HepG2 (cell line): ENCODE data around the gene ZNF821. TPM values are rescaled to one million over a fixed set of nuclear protein-coding genes. Genes with fewer than 3 reads are reported as not detected.
A peak's percentile ranks its signal among the peaks of the same experiment; 100 is the strongest.

ENCODE experiments used
- ARID4A ChIP-seq: sonication (generic); formaldehyde crosslinking; IDR thresholded peaks from 2 replicates; pipeline ENCODE4 v1.5.0; 2020; ENCODE audit warnings: mild to moderate bottlenecking, missing genetic modification reagents, borderline replicate concordance
- ELF3 ChIP-seq: IDR thresholded peaks from 2 replicates; pipeline ENCODE4 v1.6.1; 2016; ENCODE audit warnings: missing genetic modification reagents, missing compliant biosample characterization
- KLF11 ChIP-seq: IDR thresholded peaks from 2 replicates; pipeline ENCODE4 v1.6.1; 2016; ENCODE audit warnings: missing compliant biosample characterization
- MTF1 ChIP-seq: sonication (generic); formaldehyde crosslinking; IDR thresholded peaks from 2 replicates; pipeline ENCODE4 v1.5.0; 2020; ENCODE audit warnings: missing genetic modification reagents
- ZBTB26 ChIP-seq: IDR thresholded peaks from 2 replicates; pipeline ENCODE4 v1.6.1; 2016; ENCODE audit warnings: missing compliant biosample characterization, missing genetic modification reagents, borderline replicate concordance
- ZNF441 ChIP-seq: sonication (generic); formaldehyde crosslinking; IDR thresholded peaks from 2 replicates; pipeline ENCODE4 v1.7.0; 2021; ENCODE audit warnings: missing genetic modification reagents, borderline replicate concordance
- ZNF672 ChIP-seq: sonication (generic); formaldehyde crosslinking; IDR thresholded peaks from 2 replicates; pipeline ENCODE4 v1.8.1; 2022; ENCODE audit warnings: missing genetic modification reagents
- ZNF713 ChIP-seq: sonication (generic); formaldehyde crosslinking; IDR thresholded peaks from 2 replicates; pipeline ENCODE4 v1.4.0; 2020; ENCODE audit warnings: mild to moderate bottlenecking, missing genetic modification reagents
- ZNF724P ChIP-seq: sonication (generic); formaldehyde crosslinking; IDR thresholded peaks from 2 replicates; pipeline ENCODE4 v1.8.0; 2022; ENCODE audit warnings: missing genetic modification reagents, borderline replicate concordance
- ZNF792 ChIP-seq: IDR thresholded peaks from 2 replicates; pipeline ENCODE4 v1.6.1; 2016
- ZNF891 ChIP-seq: sonication (generic); formaldehyde crosslinking; IDR thresholded peaks from 2 replicates; pipeline ENCODE4 v1.5.0; 2020; ENCODE audit warnings: mild to moderate bottlenecking, missing genetic modification reagents
- ZSCAN21 ChIP-seq: sonication (generic); formaldehyde crosslinking; IDR thresholded peaks from 2 replicates; pipeline ENCODE4 v1.8.0; 2022; ENCODE audit warnings: mild to moderate bottlenecking, missing genetic modification reagents, moderate library complexity, borderline replicate concordance
- polyA plus RNA-seq, 8 experiments: library from polyadenylated mRNA; depleted of rRNA in 3 of 8; stranded (reverse) in 7 of 8; unstranded in 1 of 8; fragments of >200 nt; fragmentation: Illumina TruSeq in 4 of 8; extraction: Trizol in 4 of 8; gene quantifications; 2 replicates each; pipeline versions ENCODE4 v1.2.1 to v1.2.3, GENCODE V29; 2011 to 2016; ENCODE audit warnings: low read depth in 4 of 8, missing spikeins in 1 of 8, mixed read lengths in 1 of 8; ENCODE audit not compliant: insufficient read depth in 1 of 8
- total RNA-seq, 5 experiments: library from RNA; depleted of rRNA; stranded (reverse); fragments of >200 nt; fragmentation: Illumina TruSeq; extraction: Trizol; gene quantifications; 2 replicates each; pipeline ENCODE4 v1.2.3, GENCODE V29; 2016; ENCODE audit warnings: low read depth in 1 of 5
- TF ChIP-seq, protein P1 (sequence below): sonication (generic); formaldehyde crosslinking; IDR thresholded peaks from 2 replicates; pipeline ENCODE4 v1.4.0; 2020; ENCODE audit warnings: missing genetic modification reagents
- TF ChIP-seq, protein P2 (sequence below): sonication (generic); formaldehyde crosslinking; IDR thresholded peaks from 2 replicates; pipeline ENCODE4 v1.8.1; 2023; ENCODE audit warnings: mild to moderate bottlenecking, inconsistent platforms, moderate library complexity, missing genetic modification reagents, borderline replicate concordance
- TF ChIP-seq, protein P3 (sequence below): sonication (generic); formaldehyde crosslinking; IDR thresholded peaks from 2 replicates; pipeline ENCODE4 v1.4.0; 2020; ENCODE audit warnings: missing genetic modification reagents
- TF ChIP-seq, protein P4 (sequence below): sonication (generic); formaldehyde crosslinking; IDR thresholded peaks from 2 replicates; pipeline ENCODE4 v1.8.0; 2022; ENCODE audit warnings: mild to moderate bottlenecking, missing genetic modification reagents, moderate library complexity

The ZNF821 gene
- total and polyA plus RNA-seq, 2 of the 13 experiments (the other 11 are each of a cell fraction or from before 2014, with no cell fraction given): 7.0 to 9.1 TPM

- TF ChIP-seq ARID4A: peak; percentile 45; the same call in 1 of the 2 replicates
- TF ChIP-seq ZNF724P (CRISPR knock-in tag): no peak
- TF ChIP-seq ZNF713 (CRISPR knock-in tag): peak; percentile 62; the same call in 1 of the 2 replicates
- no peak for TF ChIP-seq ZNF792 (CRISPR knock-in tag)
- no peak for TF ChIP-seq ZNF672 (CRISPR knock-in tag)
- TF ChIP-seq ZNF441 (CRISPR knock-in tag): no peak; the same call in 1 of the 2 replicates
- no peak for TF ChIP-seq MTF1 (CRISPR knock-in tag)
- TF ChIP-seq, protein P1, sequence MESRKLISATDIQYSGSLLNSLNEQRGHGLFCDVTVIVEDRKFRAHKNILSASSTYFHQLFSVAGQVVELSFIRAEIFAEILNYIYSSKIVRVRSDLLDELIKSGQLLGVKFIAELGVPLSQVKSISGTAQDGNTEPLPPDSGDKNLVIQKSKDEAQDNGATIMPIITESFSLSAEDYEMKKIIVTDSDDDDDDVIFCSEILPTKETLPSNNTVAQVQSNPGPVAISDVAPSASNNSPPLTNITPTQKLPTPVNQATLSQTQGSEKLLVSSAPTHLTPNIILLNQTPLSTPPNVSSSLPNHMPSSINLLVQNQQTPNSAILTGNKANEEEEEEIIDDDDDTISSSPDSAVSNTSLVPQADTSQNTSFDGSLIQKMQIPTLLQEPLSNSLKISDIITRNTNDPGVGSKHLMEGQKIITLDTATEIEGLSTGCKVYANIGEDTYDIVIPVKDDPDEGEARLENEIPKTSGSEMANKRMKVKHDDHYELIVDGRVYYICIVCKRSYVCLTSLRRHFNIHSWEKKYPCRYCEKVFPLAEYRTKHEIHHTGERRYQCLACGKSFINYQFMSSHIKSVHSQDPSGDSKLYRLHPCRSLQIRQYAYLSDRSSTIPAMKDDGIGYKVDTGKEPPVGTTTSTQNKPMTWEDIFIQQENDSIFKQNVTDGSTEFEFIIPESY: no peak
- no peak for TF ChIP-seq KLF11 (CRISPR knock-in tag)
- 0 out of 2 replicates have a peak, but pooled peaks have one; percentile 4 for TF ChIP-seq ZBTB26 (CRISPR knock-in tag)
- TF ChIP-seq, protein P2, sequence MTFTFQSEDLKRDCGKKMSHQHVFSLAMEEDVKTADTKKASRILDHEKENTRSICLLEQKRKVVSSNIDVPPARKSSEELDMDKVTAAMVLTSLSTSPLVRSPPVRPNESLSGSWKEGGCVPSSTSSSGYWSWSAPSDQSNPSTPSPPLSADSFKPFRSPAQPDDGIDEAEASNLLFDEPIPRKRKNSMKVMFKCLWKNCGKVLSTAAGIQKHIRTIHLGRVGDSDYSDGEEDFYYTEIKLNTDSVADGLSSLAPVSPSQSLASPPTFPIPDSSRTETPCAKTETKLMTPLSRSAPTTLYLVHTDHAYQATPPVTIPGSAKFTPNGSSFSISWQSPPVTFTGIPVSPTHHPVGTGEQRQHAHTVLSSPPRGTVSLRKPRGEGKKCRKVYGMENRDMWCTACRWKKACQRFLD (CRISPR knock-in tag): no peak; the same call in 1 of the 2 replicates
- TF ChIP-seq ELF3: no peak
- TF ChIP-seq ZSCAN21 (CRISPR knock-in tag): no peak
- TF ChIP-seq, protein P3, sequence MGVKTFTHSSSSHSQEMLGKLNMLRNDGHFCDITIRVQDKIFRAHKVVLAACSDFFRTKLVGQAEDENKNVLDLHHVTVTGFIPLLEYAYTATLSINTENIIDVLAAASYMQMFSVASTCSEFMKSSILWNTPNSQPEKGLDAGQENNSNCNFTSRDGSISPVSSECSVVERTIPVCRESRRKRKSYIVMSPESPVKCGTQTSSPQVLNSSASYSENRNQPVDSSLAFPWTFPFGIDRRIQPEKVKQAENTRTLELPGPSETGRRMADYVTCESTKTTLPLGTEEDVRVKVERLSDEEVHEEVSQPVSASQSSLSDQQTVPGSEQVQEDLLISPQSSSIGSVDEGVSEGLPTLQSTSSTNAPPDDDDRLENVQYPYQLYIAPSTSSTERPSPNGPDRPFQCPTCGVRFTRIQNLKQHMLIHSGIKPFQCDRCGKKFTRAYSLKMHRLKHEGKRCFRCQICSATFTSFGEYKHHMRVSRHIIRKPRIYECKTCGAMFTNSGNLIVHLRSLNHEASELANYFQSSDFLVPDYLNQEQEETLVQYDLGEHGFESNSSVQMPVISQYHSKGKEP (CRISPR knock-in tag): 0 out of 2 replicates have a peak, but pooled peaks have one; percentile 51
- TF ChIP-seq, protein P4, sequence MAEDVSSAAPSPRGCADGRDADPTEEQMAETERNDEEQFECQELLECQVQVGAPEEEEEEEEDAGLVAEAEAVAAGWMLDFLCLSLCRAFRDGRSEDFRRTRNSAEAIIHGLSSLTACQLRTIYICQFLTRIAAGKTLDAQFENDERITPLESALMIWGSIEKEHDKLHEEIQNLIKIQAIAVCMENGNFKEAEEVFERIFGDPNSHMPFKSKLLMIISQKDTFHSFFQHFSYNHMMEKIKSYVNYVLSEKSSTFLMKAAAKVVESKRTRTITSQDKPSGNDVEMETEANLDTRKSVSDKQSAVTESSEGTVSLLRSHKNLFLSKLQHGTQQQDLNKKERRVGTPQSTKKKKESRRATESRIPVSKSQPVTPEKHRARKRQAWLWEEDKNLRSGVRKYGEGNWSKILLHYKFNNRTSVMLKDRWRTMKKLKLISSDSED: no peak
- TF ChIP-seq ZNF891 (CRISPR knock-in tag): peak; percentile 53
Measured at GRCh38 chr16:71895679-71896365, 11.8 kb upstream of the ZNF821 start (continued).
